Measurements from ENCODE around the gene SCN9A. TPM values are rescaled to one million over a fixed set of nuclear protein-coding genes. Genes with fewer than 3 reads are reported as not detected.
"Not testable (repeated sequence)": the region's sequence is repeated elsewhere in the genome, so short reads cannot be mapped to it uniquely, and the experiment has no call there.

Gene SCN9A
- total RNA-seq, 1 donor from 2014 or later, result 2.2 TPM

DNA sequence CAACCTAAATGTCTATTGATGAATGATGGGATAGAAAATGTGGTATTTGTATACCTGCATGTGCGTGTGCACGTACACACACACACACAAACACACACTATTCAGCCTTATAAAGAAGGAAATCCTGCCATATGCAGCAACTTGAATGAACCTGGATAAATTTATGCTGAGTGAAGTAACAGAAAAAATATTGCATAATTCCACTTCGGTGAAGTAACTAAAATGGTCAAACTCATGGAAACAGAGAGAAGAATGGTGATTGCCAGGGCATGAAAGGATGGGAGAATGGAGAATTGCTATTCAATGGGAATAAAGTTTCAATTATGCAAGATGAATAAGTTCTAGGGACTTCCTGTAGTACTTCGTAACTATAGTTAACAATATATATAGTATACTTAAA lies 152.4 kb downstream of the SCN9A start:
- intact Hi-C loops (cut with DNase I), result no loop called here
- no peak for ATAC-seq (ENCODE audit: poor library complexity)
- no peak for DNase-seq

DNA sequence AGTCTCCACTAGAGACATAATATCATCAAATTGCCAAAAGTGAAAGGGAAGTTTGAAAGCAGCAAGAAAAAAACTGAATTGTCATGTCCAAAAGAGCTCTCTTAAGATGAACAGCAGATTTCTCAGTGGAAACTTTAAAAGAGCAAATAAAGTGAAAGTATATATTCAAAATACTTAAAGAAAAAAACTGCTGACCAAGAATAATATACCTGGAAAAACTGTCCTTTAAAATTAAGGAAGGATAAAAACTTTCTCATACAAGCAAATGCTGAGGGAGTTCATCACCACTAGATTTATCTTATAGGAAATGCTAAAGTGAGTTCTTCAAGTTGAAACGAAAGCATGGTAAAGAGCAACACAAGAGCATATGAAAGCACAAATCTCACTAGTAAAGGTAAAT lies 164.7 kb downstream of the SCN9A start:
- no peak for ATAC-seq (ENCODE audit: poor library complexity)
- DNase-seq, result no peak
- intact Hi-C loops (cut with DNase I), result no loop called here

DNA sequence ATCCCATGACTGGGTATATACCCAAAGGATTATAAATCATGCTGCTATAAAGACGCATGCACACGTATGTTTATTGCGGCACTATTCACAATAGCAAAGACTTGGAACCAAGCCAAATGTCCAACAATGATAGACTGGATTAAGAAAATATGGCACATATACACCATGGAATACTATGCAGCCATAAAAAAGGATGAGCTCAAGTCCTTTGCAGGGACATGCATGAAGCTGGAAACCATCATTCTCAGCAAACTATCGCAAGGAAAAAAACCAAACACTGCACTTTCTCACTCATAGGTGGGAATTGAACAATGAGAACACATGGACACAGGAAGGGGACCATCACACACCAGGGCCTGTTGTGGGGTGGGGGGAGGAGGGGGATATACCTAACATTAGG lies 165.8 kb downstream of the SCN9A start:
- DNase-seq; intact Hi-C loops (cut with DNase I); ATAC-seq (ENCODE audit: poor library complexity): not testable (repeated sequence)

DNA sequence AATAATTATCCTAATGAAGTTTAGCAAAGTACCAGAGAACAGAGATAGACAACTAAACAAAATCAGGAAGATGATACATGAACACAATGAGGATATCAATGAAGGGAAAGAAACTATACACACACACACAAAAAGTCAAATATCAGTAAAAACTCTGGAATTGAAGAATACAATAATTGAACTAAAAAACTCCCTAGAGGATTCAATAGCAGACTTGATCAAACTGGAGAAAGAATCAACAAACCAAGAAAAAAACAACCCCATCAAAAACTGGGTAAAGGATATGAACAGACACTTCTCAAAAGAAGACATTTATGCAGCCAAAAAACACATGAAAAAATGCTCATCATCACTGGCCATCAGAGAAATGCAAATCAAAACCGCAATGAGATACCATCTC lies 166.4 kb downstream of the SCN9A start:
- ATAC-seq (ENCODE audit: poor library complexity); intact Hi-C loops (cut with DNase I); DNase-seq: not testable (repeated sequence)

DNA sequence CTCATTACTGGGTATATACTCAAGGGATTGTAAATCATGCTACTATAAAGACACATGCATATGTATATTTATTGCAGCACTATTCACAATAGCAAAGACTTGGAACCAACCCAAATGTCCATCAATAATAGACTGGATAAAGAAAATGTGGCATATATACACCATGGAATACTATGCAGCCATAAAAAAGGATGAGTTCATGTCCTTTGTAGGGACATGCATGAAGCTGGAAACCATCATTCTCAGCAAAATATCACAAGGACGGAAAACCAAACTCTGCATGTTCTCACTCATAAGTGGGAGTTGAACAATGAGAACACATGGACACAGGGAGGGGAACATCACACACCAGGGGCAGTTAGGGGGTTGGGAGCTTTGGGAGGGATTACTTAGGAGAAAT lies 169.6 kb downstream of the SCN9A start:
- ATAC-seq (ENCODE audit: poor library complexity); intact Hi-C loops (cut with DNase I); DNase-seq: not testable (repeated sequence)

DNA sequence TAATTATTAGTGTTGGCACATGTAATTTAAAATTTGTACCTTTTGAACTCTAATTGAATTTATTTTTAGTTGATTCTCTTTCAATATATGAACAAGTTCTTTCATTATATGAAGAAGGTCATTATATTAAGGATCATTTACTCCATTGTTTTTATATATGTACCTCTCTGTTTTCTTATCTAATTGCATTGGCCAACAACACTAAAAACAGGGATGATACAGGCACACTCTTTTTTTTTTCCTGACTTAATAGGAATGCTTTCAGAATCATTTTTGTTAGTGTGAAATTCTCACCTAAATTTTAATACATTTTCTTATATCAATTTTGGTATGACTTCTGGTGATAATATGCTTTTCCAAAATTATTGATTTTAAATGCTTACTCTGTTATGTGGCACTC lies 173.0 kb downstream of the SCN9A start:
- intact Hi-C loops (cut with DNase I), result no loop called here
- DNase-seq (no peak), ATAC-seq (ENCODE audit: poor library complexity) (no peak)

DNA sequence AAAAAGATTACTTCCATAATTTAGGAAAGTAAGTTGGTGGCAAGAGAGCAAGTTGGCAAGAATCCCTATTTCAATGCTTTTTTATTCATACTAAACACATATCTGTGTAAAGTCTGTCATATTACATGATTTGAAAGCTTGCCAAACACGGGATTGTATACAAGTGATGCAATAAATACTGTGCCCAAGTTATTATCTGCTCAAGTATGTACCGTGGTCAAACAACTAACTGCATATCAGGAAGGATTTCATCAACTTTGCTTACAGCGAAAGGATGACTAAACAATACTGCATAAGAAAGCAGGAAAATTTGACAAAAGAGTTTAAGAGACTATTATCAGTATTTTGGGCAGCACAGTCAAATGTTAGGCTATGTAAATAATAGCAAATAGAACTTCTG lies 178.3 kb downstream of the SCN9A start:
- ATAC-seq (ENCODE audit: poor library complexity) (no peak), DNase-seq (no peak)
- intact Hi-C loops (cut with DNase I), result no loop called here

DNA sequence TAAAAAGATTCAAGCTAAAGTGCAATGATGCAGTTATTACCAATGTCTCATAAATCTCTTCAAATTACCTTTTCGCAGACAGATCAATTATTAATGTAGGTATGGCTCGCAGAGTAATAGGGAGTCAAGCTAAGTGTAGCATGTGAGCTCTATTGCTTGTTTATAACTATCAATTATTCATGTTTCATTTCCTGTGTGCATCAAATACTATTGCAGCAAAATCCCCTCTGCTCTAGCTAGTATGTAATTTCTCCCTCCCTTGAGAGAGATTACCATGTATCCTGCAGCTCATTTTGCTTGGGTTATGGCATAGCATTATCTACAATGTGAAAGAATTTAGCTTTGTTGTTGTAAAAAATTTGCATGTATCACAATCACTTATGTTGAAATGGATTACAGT lies 182.3 kb downstream of the SCN9A start:
- DNase-seq, result no peak
- no peak for ATAC-seq (ENCODE audit: poor library complexity)
- intact Hi-C loops (cut with DNase I), result no loop called here

DNA sequence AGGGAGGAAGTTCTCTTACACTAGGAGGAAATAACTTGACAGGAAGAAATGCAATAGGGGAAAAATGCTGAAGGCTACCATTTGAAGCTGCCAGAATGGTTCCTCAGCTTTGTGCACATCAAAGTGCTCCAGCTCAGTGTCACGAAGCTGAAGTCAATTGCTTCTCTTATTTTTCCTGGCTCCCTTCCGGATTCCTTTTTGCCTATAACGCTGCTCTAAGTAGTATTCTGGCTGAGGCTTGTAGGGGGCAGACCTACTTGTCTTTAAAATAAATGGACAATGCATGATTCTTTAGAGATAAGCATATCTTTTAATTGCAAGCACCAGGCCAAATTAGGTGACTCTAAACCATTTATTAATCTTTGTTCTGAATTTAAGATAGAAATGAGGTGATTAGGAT lies 187.7 kb downstream of the SCN9A start:
- intact Hi-C loops (cut with DNase I), result no loop called here
- no peak for DNase-seq
- ATAC-seq (ENCODE audit: poor library complexity), result no peak

DNA sequence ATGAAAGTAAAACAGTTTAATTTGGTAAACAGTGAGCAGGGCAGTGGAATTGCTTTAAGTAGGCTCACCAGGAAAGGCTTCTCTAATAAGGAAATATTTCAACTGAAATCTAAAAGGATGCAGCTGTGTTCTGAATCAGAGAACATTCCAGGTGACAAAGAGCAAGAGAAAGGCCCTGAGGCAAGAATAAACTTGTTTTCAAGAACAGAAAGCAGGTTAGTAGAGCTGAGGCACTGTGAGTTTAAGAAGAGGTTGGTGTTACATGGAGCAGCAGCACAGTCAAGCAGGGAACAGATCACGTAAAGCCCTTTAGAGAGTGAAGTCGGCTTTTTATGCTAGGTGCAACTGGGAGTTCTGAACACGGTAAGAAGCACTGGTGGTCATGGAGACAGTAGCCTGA lies 191.0 kb downstream of the SCN9A start:
- intact Hi-C loops (cut with DNase I), result no loop called here
- ATAC-seq (ENCODE audit: poor library complexity) (no peak), DNase-seq (no peak)

DNA sequence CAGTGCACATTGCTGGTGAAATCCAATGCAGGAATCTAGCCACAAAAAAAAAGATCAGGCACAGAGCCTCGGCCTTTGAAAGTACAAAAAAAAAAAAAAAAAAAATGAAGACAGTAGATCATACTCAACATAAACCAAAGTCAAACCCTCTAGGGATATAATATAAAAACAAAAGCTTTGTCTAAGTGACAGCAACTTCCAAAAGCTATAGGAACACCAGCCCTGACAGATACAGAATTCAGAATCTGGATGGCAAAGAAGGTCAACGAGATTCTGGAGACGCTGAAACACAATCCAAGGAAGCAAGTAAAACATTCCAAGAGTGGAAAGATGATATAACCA lies 194.0 kb downstream of the SCN9A start:
- DNase-seq, result no peak
- intact Hi-C loops (cut with DNase I), result no loop called here
- ATAC-seq (ENCODE audit: poor library complexity), result no peak

DNA sequence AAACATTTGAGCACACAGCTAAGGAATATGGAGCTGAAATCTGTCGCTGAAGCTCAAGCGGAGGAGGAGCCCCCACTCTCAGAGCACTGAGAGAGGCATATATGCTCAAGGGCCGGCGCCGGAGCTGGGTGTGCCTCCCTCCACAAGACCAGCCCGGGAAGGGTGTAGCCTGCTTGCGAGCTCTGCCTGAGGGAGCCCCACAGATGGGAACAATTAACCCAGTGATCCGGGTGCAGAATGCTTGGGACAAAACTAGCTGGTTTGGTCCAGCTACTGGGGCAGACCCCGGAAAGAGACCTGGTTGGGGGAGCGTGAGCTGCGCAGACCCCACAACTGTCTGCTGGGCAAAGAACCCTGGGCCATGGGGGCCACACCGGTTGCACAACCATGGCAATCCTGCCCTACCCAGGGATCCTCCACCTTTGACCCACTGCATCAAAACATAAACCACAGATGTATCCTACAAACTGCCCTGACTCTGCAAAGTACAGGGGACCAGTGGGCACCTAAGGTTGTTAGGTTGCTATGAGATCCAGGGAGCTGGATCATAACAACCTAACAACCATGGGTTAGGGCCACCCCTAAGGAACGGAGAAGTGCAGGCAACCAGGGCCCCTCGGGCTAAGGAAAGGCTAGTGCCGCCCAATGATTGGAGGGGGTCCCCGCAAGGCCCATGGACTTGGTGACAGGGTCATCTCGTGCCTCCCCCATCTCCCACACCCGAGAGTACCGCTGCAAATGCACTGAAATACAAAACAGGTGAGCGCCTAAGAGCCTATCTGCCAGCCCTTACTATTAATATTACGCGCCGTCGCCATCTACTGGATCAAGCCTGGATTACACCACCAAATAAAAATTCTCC lies 194.6 kb downstream of the SCN9A start:
- ATAC-seq (ENCODE audit: poor library complexity), result peak; percentile 82
- intact Hi-C loops (cut with DNase I), result no loop called here
- DNase-seq, result no peak

DNA sequence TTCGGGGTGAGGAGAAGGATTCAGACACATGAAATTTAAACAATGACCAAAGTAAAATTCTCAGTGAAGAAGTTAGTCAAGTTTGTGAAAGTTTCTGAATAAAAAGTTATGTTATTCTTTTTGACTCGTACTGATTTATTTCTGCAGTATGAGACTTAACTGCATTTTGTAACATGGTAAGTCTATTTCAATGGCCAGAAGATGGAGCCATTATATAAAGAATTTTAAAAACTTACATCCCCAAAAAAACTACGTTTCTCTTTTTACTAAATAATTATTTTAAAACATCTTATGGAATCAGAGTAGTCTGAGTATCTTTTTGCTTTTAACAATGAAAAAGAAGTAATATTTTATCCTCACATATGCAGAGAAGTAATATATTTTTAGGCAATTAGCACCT lies 196.5 kb downstream of the SCN9A start:
- ATAC-seq (ENCODE audit: poor library complexity) (no peak), DNase-seq (no peak)
- intact Hi-C loops (cut with DNase I), result no loop called here

DNA sequence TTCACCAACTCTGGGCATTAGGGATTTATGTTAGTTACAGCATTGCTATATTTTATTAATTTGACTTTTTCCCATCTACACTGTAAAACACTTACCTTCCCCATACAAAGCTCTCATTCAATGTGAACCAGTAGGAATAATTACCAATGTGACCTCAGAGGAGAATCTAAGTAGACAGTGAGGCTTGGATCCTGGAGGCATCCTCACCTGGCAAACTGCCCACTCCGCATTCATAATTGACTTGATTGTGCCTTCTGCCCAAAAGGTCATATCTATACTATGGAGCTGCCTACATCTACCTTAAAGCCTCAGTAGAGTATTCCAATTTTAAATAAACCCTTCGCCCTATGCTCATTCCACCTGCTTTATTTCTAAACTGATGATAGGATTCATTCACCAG lies 202.5 kb downstream of the SCN9A start:
- intact Hi-C loops (cut with DNase I), result no loop called here
- no peak for DNase-seq
- ATAC-seq (ENCODE audit: poor library complexity), result no peak

DNA sequence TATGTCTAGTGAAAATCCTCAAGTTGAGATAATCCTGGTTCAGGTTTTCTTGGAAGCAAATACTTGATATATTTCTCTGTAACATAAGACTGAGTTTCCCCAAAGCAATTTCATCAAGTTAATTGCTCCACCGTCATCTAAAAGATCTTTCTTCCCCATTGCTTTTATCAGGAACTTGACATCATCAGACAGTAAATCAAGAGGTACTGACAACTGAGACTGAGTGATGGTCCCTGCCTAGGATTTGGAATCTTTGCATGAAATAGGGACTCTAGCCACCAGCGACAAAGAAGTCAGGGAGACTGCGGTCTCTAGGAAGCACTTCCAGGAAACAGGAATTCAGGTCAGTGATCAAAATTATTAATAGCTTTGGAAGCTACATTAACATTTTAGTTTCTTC lies 204.5 kb downstream of the SCN9A start:
- intact Hi-C loops (cut with DNase I), result no loop called here
- ATAC-seq (ENCODE audit: poor library complexity) (no peak), DNase-seq (no peak)

DNA sequence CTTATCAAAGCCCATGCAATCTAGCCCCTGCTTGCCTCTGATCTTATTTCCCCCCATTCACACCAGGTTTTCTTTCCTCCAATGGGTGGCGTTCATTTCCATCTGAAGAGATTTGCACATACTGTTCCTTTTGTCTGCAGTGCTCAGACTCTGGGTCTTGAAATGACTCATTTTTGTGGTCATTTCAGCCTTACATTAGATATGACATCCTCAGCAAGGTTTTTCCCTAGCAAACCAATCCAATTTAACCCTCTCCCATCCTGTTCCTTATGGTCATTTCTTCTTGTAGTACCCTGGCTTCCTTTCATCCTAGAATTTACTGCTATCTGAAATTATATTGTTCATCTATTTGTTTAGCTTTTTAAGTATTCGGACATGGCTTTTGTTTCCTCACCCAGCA lies 205.4 kb downstream of the SCN9A start:
- intact Hi-C loops (cut with DNase I), result no loop called here
- DNase-seq (no peak), ATAC-seq (ENCODE audit: poor library complexity) (no peak)

DNA sequence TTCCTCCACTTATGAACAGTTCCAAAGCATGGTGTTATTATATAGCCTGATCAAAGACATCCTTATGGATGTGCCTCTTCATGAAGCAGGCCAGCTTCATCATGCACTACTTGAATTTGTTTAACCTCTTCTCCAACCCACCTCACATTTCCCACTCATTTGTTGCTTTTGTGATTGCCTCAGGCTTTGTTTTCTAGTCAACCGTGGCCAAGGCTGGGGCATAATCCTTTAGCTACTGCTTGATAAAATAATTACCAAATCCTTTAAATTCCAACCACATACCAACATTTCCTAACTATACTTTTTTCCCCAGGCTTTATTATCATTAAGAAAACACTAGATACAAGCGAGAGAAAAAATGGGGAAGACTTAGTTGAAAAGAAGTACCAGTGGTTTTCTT lies 208.3 kb downstream of the SCN9A start:
- DNase-seq (no peak), ATAC-seq (ENCODE audit: poor library complexity) (no peak)
- intact Hi-C loops (cut with DNase I), result no loop called here

DNA sequence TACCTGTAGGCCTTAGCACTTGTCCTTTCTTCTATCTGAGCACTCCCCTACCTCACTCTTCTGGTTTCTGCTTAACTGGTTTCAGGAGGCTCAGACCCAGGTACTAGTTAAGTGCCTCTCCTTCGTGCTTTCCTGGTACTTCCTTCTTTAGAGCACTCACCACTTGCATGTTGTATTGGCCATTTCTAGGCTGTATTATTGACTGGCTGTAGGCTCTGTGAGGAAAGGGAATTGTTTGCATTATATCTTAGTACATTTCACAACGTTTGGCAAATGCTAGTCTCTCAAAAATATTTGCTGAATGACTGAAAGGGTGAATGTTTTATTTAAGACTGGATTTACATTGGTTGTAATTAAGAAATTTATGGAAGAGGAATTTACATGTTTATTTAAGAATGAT lies 212.0 kb downstream of the SCN9A start:
- no peak for DNase-seq
- intact Hi-C loops (cut with DNase I), result no loop called here

DNA sequence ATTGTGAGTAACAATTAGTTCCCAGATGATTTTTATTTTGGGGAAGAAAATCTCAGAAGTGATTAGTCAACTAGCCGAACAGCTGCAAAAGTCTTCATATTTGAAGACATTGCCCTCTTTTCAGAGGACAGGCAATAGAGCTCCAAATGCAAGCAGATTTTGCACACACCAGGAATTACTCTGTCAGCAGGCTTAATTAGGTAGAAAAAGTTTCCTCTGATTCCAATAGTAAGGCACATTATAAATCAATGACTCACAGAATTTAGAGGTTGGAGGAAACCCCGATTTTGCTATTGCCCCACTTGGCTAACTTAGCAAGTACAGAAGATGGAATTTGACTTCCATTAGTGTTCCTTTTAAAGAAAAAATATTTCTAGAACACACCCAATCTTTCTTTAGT lies 217.2 kb downstream of the SCN9A start:
- intact Hi-C loops (cut with DNase I), result no loop called here
- DNase-seq (no peak), ATAC-seq (ENCODE audit: poor library complexity) (no peak)

More for the DNA sequence above, 212.0 kb downstream of the SCN9A start:
- ATAC-seq (ENCODE audit: poor library complexity), result no peak

DNA sequence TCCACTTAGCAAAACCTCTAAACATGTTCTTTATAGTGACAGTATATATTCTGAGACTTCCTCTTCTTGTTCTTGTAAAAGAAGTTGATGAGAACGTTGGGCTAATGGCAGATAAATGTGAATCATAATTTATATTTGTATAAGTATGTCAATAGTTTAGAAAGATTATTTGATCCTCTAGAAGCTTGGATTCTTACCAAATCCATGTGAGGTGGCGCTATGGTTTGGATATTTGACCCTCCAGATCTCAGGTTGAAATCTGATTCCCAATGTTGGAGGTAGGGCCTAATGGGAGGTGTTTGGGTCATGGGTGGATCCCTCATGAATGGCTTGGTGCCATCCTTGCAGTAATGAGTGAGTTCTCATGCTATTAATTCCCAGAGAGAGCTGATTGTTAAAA lies 218.2 kb downstream of the SCN9A start:
- no peak for ATAC-seq (ENCODE audit: poor library complexity)
- DNase-seq, result no peak
- intact Hi-C loops (cut with DNase I), result no loop called here

DNA sequence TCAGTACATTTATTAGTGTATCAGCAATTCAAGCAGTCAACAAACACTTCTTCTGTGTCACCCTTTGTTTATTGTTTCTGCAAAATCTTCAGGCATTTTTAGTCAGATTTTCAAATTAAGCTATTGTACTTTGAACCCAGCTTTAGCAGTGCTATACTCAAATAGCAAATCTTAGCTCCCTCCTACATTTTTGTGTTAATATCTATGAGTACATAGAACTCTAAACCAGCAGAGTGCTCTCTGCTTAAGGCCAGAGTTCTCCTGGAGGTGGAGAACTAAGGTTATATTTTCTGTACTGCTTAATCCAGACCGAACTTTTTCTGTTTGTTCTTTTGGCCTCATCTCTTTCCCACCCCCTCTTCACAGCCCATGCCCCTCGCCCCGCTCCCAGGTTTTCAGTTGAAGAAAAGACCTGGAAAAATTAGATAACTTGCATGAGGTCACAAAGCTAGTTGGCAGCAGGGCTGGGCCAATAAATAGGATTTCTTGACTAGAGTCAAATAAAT lies 218.7 kb downstream of the SCN9A start:
- ATAC-seq (ENCODE audit: poor library complexity) (no peak), DNase-seq (no peak)
- intact Hi-C loops (cut with DNase I), result no loop called here

Data from Right ventricle myocardium superior (tissue), 1 donor.